Rectal smooth muscle tissue (tissue), 1 donor: Measurements from ENCODE around the gene ORM1.

Experiments
- H3K27ac ChIP-seq: one replicate; pipeline ENCODE4 v1.7.0; 2013; ENCODE audit warnings: low read depth, low read length, inconsistent platforms
- H3K27me3 ChIP-seq: one replicate; pipeline ENCODE4 v1.7.0; 2013; ENCODE audit warnings: low read length; ENCODE audit not compliant: control insufficient read depth, insufficient read depth
- H3K36me3 ChIP-seq: one replicate; pipeline ENCODE4 v1.7.0; 2013; ENCODE audit warnings: low read length; ENCODE audit not compliant: control insufficient read depth, insufficient read depth
- H3K4me1 ChIP-seq: one replicate; pipeline ENCODE4 v1.7.0; 2013; ENCODE audit warnings: low read length; ENCODE audit not compliant: control insufficient read depth, insufficient read depth
- H3K4me3 ChIP-seq: one replicate; pipeline ENCODE4 v1.7.0; 2013; ENCODE audit warnings: low read length
- H3K9ac ChIP-seq: one replicate; pipeline ENCODE4 v1.7.0; 2013; ENCODE audit warnings: low read length

ORM1 gene

GRCh38 chr9:114371973-114372917 lies 49.3 kb downstream of the ORM1 start:
- Histone ChIP-seq H3K4me1 (no peaks in the 10 kb centered on the region), H3K27me3 (no peaks in the 10 kb centered on the region), H3K9ac (no peak overlapping the region), H3K27ac (no peak overlapping the region), H3K4me3 (peak overlapping the region; percentile 0), H3K36me3 (peaks cover 46% of the 10 kb centered on the region)

- Histone ChIP-seq H3K36me3 (peaks cover 41% of the 10 kb centered on the region), H3K27ac (no peak overlapping the region), H3K9ac (no peak overlapping the region), H3K4me3 (no peak overlapping the region), H3K4me1 (no peaks in the 10 kb centered on the region), H3K27me3 (no peaks in the 10 kb centered on the region)
These were observed 50.1 kb downstream of the ORM1 start for GRCh38 chr9:114372921-114373448.

- no peak overlapping the region for H3K9ac ChIP-seq
- no peaks in the 10 kb centered on the region for H3K4me1 ChIP-seq
- no peaks in the 10 kb centered on the region for H3K27me3 ChIP-seq
- H3K4me3 ChIP-seq = no peak overlapping the region
- peaks cover 39% of the 10 kb centered on the region for H3K36me3 ChIP-seq
- H3K27ac ChIP-seq = no peak overlapping the region
These were observed 51.2 kb downstream of the ORM1 start for GRCh38 chr9:114373960-114374730.

GRCh38 chr9:114374936-114375335 lies 52.0 kb downstream of the ORM1 start:
- no peaks in the 10 kb centered on the region for H3K4me1 ChIP-seq
- no peak overlapping the region for H3K9ac ChIP-seq
- H3K27ac ChIP-seq = no peak overlapping the region
- H3K27me3 ChIP-seq = no peaks in the 10 kb centered on the region
- H3K4me3 ChIP-seq = no peak overlapping the region
- peaks cover 43% of the 10 kb centered on the region for H3K36me3 ChIP-seq

GRCh38 chr9:114375386-114376175 lies 52.7 kb downstream of the ORM1 start:
- no peaks in the 10 kb centered on the region for H3K4me1 ChIP-seq
- H3K27me3 ChIP-seq = no peaks in the 10 kb centered on the region
- no peak overlapping the region for H3K4me3 ChIP-seq
- no peak overlapping the region for H3K27ac ChIP-seq
- H3K9ac ChIP-seq = no peak overlapping the region
- H3K36me3 ChIP-seq = peaks cover 47% of the 10 kb centered on the region
